ENCODE measurements around the gene LRFN3.

DNA sequence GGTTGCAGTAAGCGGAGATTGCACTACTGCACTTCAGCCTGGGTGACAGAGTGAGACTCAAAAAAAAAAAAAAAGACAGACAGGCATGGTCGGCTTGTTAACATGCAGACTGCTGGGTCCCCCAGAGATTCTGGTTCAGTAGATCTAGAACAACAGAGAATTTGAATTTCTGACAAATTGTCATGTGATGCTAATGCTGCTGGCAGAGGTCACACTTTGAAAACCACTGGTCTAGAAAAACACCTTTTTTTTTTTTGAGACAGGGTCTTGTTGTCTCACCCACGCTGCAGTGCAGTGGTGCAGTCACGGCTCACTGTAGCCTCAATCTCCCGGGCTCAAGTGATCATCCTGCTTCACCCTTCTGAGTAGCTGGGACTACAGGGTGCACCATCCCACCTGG lies 7.7 kb upstream of the LRFN3 start:
- TF ChIP-seq FOXM1 (IDR thresholded peaks at IDR 0.05; ENCODE audit: borderline replicate concordance) (no peak), FOXA1 (IDR thresholded peaks at IDR 0.05) (no peak), NFRKB (IDR thresholded peaks at IDR 0.05) (no peak), ELF4 (IDR thresholded peaks at IDR 0.05) (no peak), SP1 (IDR thresholded peaks at IDR 0.05) (no peak), TARDBP (IDR thresholded peaks at IDR 0.05) (no peak), HDGF (IDR thresholded peaks at IDR 0.05; ENCODE audit: borderline replicate concordance) (no peak), ARNT (IDR thresholded peaks at IDR 0.05) (no peak), ZNF384 (IDR thresholded peaks at IDR 0.05) (no peak), FOXK2 (IDR thresholded peaks at IDR 0.05) (no peak), SUZ12 (IDR thresholded peaks at IDR 0.05) (no peak)
